HUES48 (cell line): Measurements from ENCODE around the gene SLC20A1.

ENCODE experiments used
- H3K27ac ChIP-seq: one replicate; pipeline ENCODE4 v1.7.0; 2013; ENCODE audit warnings: low read depth, low read length, inconsistent platforms
- H3K27me3 ChIP-seq: 2 replicates; pipeline ENCODE4 v1.6.1; 2013; ENCODE audit warnings: mild to moderate bottlenecking, low read length; ENCODE audit not compliant: control insufficient read depth, insufficient read depth
- H3K36me3 ChIP-seq: 2 replicates; pipeline ENCODE4 v1.6.1; 2013; ENCODE audit warnings: low read length; ENCODE audit not compliant: control insufficient read depth, insufficient read depth
- H3K4me1 ChIP-seq: 2 replicates; pipeline ENCODE4 v1.6.1; 2013; ENCODE audit warnings: mild to moderate bottlenecking, low read length; ENCODE audit not compliant: control insufficient read depth, insufficient read depth
- H3K4me3 ChIP-seq: 2 replicates; pipeline ENCODE4 v1.5.1; 2013; ENCODE audit warnings: mild to moderate bottlenecking, low read depth, low read length
- H3K9ac ChIP-seq: 2 replicates; pipeline ENCODE4 v1.6.1; 2013; ENCODE audit warnings: mild to moderate bottlenecking, low read depth, low read length, moderate library complexity
- H3K9me3 ChIP-seq: 2 replicates; pipeline ENCODE4 v1.6.1; 2013; ENCODE audit warnings: low read length; ENCODE audit not compliant: control insufficient read depth, insufficient read depth

Gene SLC20A1

GRCh38 chr2:112686348-112687217 is 40.8 kb downstream of the SLC20A1 start:
- Histone ChIP-seq H3K4me3 (no peak overlapping the region), H3K9ac (no peak overlapping the region), H3K4me1 (no peaks in the 10 kb centered on the region), H3K27ac (no peak overlapping the region), H3K9me3 (no peaks in the 10 kb centered on the region), H3K36me3 (no peaks in the 10 kb centered on the region), H3K27me3 (no peaks in the 10 kb centered on the region)

- Histone ChIP-seq H3K27ac (no peak overlapping the region), H3K9me3 (no peaks in the 10 kb centered on the region), H3K27me3 (no peaks in the 10 kb centered on the region), H3K4me1 (no peaks in the 10 kb centered on the region), H3K9ac (no peak overlapping the region), H3K4me3 (no peak overlapping the region), H3K36me3 (no peaks in the 10 kb centered on the region)
Measured at GRCh38 chr2:112687522-112687921, 41.8 kb downstream of the SLC20A1 start.

GRCh38 chr2:112688086-112688880 is 42.5 kb downstream of the SLC20A1 start:
- no peak overlapping the region for H3K9ac ChIP-seq
- H3K9me3 ChIP-seq: no peaks in the 10 kb centered on the region
- no peaks in the 10 kb centered on the region for H3K36me3 ChIP-seq
- H3K27ac ChIP-seq: no peak overlapping the region
- H3K4me1 ChIP-seq: no peaks in the 10 kb centered on the region
- H3K27me3 ChIP-seq: no peaks in the 10 kb centered on the region
- H3K4me3 ChIP-seq: no peak overlapping the region

GRCh38 chr2:112690853-112691401 is 45.2 kb downstream of the SLC20A1 start:
- no peaks in the 10 kb centered on the region for H3K27me3 ChIP-seq
- H3K9ac ChIP-seq: no peak overlapping the region
- H3K4me3 ChIP-seq: no peak overlapping the region
- H3K36me3 ChIP-seq: no peaks in the 10 kb centered on the region
- H3K9me3 ChIP-seq: no peaks in the 10 kb centered on the region
- no peaks in the 10 kb centered on the region for H3K4me1 ChIP-seq
- H3K27ac ChIP-seq: no peak overlapping the region

GRCh38 chr2:112691881-112692281 is 46.1 kb downstream of the SLC20A1 start:
- H3K4me3 ChIP-seq: no peak overlapping the region
- H3K27me3 ChIP-seq: no peaks in the 10 kb centered on the region
- no peaks in the 10 kb centered on the region for H3K4me1 ChIP-seq
- H3K27ac ChIP-seq: no peak overlapping the region
- H3K36me3 ChIP-seq: no peaks in the 10 kb centered on the region
- no peak overlapping the region for H3K9ac ChIP-seq
- no peaks in the 10 kb centered on the region for H3K9me3 ChIP-seq

GRCh38 chr2:112692495-112692911 is 46.8 kb downstream of the SLC20A1 start:
- Histone ChIP-seq H3K4me3 (no peak overlapping the region), H3K9ac (no peak overlapping the region), H3K27me3 (no peaks in the 10 kb centered on the region), H3K36me3 (no peaks in the 10 kb centered on the region), H3K27ac (no peak overlapping the region), H3K4me1 (no peaks in the 10 kb centered on the region), H3K9me3 (no peaks in the 10 kb centered on the region)

GRCh38 chr2:112692918-112693317 is 47.2 kb downstream of the SLC20A1 start:
- no peak overlapping the region for H3K9ac ChIP-seq
- H3K4me1 ChIP-seq: no peaks in the 10 kb centered on the region
- no peak overlapping the region for H3K27ac ChIP-seq
- no peaks in the 10 kb centered on the region for H3K36me3 ChIP-seq
- H3K4me3 ChIP-seq: no peak overlapping the region
- H3K27me3 ChIP-seq: no peaks in the 10 kb centered on the region
- no peaks in the 10 kb centered on the region for H3K9me3 ChIP-seq

- Histone ChIP-seq H3K4me1 (no peaks in the 10 kb centered on the region), H3K27me3 (no peaks in the 10 kb centered on the region), H3K9ac (no peak overlapping the region), H3K27ac (no peak overlapping the region), H3K4me3 (no peak overlapping the region), H3K36me3 (no peaks in the 10 kb centered on the region), H3K9me3 (no peaks in the 10 kb centered on the region)
Measured at GRCh38 chr2:112693596-112693995, 47.9 kb downstream of the SLC20A1 start.

GRCh38 chr2:112694182-112694581 is 48.4 kb downstream of the SLC20A1 start:
- no peaks in the 10 kb centered on the region for H3K4me1 ChIP-seq
- no peak overlapping the region for H3K27ac ChIP-seq
- no peaks in the 10 kb centered on the region for H3K27me3 ChIP-seq
- H3K9me3 ChIP-seq: no peaks in the 10 kb centered on the region
- no peak overlapping the region for H3K9ac ChIP-seq
- no peaks in the 10 kb centered on the region for H3K36me3 ChIP-seq
- no peak overlapping the region for H3K4me3 ChIP-seq

- Histone ChIP-seq H3K4me1 (no peaks in the 10 kb centered on the region), H3K9ac (no peak overlapping the region), H3K27ac (no peak overlapping the region), H3K36me3 (no peaks in the 10 kb centered on the region), H3K4me3 (no peak overlapping the region), H3K9me3 (no peaks in the 10 kb centered on the region), H3K27me3 (no peaks in the 10 kb centered on the region)
Measured at GRCh38 chr2:112698834-112699515, 53.2 kb downstream of the SLC20A1 start.
